NCI-H748 (cell line): ENCODE data around the gene ABTB1.
"Not testable (repeated sequence)": the region's sequence is repeated elsewhere in the genome, so short reads cannot be mapped to it uniquely, and the experiment has no call there.

Source experiments
- DNase-seq: peaks from one replicate; lab custom pipeline; 2025; ENCODE audit not compliant: unreplicated experiment; lab: John Stamatoyannopoulos, UW

The ABTB1 gene

GRCh38 chr3:127671523-127672428 lies 976 bp upstream of the ABTB1 start:
- DNase-seq = peak; percentile 26

- DNase-seq = peak; percentile 58
Observed at GRCh38 chr3:127673191-127674100, 694 bp downstream of the ABTB1 start.

- no peak for DNase-seq
Observed at GRCh38 chr3:127674101-127674721, 1.5 kb downstream of the ABTB1 start.

- DNase-seq = no peak
Observed at GRCh38 chr3:127674790-127675189, 2.0 kb downstream of the ABTB1 start.

GRCh38 chr3:127675651-127676391 lies 3.1 kb downstream of the ABTB1 start:
- no peak for DNase-seq

- DNase-seq = no peak
Observed at GRCh38 chr3:127676456-127676855, 3.7 kb downstream of the ABTB1 start.

DNA sequence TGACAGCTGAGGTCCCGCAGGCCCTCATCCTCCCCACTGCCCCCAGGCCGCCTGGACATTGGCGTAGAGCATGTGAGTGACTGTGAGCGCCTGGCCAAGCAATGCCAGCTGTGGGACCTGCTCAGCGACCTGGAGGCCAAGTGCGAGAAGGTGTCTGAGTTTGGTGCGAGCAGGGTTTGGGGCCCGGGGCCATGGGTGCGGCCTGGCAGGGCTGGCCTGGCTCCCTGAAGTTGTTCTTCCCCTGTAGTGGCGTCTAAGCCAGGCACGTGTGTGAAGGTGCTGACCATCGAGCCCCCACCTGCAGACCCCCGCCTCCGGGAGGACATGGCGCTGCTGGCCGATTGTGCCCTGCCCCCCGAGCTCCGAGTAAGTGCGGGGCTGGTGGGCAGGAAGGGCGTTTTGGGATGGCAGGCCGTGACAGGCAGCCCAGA lies 4.2 kb downstream of the ABTB1 start:
- no peak for DNase-seq

- no peak for DNase-seq
Observed at GRCh38 chr3:127677541-127678314, 5.0 kb downstream of the ABTB1 start.

- DNase-seq = no peak
Observed at GRCh38 chr3:127678315-127678599, 5.5 kb downstream of the ABTB1 start.

- DNase-seq = no peak
Observed at GRCh38 chr3:127678611-127679533, 6.1 kb downstream of the ABTB1 start.

DNA sequence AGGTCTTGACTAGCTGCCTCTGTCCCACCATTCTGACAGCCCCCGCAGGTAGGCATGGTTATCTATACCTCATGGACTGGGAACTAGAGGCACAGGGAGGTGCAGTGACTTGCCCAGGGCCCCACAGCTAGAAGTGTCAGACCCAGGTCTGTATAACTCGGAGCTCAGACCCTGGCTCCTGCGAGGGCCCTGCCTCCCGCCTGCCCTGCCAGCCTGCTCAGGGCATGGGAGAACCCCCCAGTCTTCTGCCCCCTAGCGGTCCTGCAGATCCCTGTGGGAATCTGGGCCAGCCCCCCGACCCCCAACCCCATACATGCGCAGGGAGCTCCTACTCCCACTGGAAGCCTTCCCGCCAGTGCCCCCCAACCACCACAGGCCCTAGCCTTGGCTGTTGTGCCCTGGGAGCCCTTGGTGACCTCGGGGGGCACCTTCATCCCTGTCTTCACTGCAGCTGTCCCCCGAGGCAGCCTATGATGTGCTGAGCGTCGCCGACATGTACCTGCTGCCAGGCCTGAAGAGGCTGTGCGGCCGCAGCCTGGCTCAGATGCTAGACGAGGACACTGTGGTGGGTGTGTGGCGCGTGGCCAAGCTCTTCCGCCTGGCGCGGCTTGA lies 6.9 kb downstream of the ABTB1 start:
- no peak for DNase-seq

DNA sequence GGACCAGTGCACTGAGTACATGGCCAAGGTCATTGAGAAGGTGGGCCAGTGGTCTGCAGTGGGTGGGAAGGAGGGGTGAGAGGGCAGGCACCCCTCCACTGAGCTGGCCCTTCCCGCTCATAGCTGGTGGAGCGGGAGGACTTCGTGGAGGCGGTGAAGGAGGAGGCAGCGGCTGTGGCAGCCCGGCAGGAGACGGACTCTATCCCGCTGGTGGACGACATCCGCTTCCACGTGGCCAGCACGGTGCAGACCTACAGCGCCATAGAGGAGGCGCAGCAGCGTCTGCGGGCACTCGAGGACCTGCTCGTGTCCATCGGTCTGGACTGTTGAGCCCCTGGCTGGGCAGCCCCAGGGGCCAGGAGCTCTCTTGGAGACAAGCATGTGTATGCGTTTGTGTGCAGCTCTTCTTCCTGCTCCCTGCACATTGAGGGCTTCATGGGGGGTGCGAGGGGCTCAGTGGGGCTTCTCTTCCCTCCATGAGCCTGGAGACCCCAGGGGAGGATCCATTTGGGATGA lies 7.5 kb downstream of the ABTB1 start:
- DNase-seq = no peak

GRCh38 chr3:127680798-127681221 lies 8.1 kb downstream of the ABTB1 start:
- DNase-seq = no peak

GRCh38 chr3:127682175-127682554 lies 9.4 kb downstream of the ABTB1 start:
- DNase-seq = not testable (repeated sequence)

GRCh38 chr3:127682561-127682960 lies 9.8 kb downstream of the ABTB1 start:
- no peak for DNase-seq

DNA sequence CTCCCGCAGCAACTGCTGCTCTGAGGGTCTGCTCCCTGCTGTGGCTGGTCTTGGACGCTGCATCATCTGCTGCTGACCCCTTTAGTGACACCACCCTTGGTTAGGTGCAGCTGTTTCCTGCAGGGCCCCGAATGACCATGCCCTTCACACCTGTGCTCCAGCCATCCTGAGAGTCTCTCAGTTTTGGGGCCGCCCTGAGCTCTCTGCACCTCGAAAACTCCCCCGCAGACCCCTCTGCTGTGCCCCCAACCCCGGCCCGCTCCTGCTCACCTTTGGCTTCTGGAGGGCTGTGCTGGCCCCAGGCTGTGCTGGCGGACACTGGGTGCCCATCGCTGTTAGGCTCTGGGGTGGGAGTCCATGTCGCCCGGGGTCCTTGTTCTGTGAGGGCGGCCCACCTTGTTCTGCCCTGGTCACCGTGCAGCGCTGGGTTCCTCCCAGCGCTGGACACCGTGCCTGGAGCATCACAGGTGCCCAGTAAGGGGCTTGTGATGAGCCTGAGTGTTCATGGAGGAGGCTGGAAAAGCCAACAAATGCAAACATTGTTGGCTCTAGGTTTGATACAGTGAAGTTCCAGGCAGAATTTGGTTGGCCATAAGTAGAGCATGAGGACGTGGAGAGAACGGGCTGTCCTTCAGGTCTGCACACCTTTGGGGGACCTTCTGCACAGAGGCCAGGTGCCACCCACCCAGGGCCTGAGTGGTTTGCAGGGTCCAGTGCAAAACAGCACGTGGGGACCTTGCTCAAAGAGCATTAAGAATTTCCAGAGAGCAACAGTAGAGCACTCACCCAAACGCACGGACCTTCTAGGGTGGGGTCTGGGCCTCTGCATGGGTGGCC lies 12.3 kb downstream of the ABTB1 start:
- no peak for DNase-seq

DNA sequence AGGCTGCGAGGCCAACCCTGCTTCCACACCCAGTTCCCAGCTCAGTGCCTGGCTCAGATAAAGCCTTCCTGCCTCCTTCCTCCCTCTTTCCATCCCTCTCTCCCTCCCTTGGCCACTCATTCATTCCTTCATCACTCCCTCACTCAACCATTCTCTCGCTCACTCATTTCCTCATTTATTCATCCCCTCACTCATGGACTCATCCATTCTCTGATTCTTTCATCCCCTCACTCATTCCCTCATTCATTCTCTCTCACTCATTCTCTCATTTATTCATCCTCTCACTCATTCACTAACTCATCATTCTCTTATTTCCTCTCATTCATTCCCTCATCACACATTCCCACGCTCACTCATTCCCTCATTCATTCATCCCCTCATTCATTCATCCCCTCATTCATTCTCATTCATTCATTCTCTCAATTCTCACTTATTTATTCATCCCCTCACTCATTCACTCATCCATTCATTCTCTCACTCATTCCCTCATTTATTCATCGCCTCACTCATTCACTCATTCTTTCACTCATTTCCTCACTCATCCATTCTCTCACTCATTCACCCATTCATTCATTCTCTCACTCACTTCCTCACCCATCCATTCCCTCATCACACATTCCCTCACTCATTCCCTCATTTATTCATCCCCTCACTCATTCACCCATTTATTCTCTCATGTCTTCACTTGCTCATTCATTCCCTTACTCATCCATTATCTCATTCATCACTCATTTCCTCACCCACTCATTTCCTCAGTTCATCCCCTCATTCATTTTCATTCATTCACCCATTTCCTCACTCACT lies 13.2 kb downstream of the ABTB1 start:
- no peak for DNase-seq
